T47D (cell line): ENCODE results near the gene LTBP1.

Experiments
- DNase-seq, 2 experiments: peaks; one replicate each; pipeline versions ENCODE4 v3.0.0 to v3.0.0-alpha.2; 2011 to 2012; ENCODE audit warnings: low read depth in 1 of 2, low spot score in 1 of 2
- JUND ChIP-seq: IDR thresholded peaks from 2 replicates; pipeline ENCODE4 v1.6.1; 2012; ENCODE audit warnings: low read depth
- in situ Hi-C: cut with HindIII; loops from 2 replicates; pipeline ENCODE4 v1.10.0; 2016; ENCODE audit warnings: low sequenced_read_pairs, low pct_unique_long_range_greater_than_20kb

LTBP1 gene

DNA sequence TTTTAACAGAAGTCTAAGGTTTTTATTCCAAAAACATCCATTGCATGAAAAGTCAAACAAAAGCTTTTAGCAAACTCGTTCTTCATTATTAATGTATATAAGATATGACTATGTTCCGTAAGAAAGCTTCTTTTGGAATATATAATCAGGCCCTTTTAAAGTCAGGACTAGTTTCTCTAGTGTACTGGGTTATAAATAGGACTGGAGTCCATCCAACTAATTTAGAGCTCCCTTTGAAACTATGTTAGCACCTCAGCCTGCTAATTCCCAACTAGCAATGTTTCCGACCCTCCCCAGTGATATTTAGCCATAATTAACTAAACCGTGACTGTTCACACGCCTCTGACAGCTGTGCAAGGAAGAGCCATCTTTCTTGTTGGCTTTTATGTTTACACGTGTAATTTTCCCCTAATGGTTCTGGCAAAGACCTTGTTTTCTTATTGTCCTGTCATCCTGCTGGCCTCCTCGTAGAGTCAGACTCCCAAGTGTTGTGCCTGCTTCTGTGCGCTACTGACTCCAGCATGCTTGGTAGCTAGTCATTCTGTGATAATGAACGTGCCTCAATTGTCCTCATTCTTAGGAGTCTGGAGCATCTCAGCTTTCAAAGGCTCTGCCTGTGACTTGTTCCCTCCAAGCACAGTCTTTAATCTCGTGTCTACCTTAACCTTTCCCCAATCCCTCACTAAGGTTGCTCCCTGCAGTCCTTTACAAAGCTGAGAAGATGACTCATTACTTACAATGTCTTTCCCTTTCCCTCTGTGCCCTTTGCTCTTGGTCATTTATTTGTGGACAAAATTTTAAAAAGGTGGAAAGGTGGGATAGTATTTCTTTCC lies 357.5 kb downstream of the LTBP1 start:
- DNase-seq, result no peak
- no peak for TF ChIP-seq JUND
- in situ Hi-C loops, result no loop called here

DNA sequence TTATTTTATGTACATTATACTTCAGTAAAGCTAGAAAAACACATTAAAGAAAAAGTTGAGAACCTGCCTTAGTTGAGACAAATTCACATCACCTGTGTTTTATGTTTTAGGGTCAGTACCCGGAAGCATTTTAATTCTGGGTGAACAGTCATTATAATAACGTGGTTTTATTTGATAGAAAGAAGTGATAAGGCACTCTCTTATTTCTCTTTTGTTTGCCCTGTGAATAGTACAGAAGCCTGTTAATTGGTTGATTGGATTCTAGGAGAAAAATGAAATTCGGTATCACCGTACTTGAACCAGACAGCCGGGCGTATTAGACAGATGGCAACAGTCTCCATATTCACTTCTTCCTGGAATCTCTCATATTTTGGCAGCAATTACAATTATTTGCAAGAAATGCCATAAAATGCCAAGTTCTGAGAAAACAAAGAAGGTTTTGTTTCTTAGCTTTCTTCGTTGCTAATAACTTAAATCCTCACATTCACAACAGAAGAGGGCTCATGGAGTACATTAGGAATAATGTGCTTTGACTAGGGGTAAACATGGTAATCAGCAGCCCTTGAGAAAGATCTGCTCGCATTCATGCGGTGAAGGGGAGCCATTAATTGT lies 361.0 kb downstream of the LTBP1 start:
- TF ChIP-seq JUND, result no peak
- DNase-seq, result no peak
- in situ Hi-C loops, result no loop called here

DNA sequence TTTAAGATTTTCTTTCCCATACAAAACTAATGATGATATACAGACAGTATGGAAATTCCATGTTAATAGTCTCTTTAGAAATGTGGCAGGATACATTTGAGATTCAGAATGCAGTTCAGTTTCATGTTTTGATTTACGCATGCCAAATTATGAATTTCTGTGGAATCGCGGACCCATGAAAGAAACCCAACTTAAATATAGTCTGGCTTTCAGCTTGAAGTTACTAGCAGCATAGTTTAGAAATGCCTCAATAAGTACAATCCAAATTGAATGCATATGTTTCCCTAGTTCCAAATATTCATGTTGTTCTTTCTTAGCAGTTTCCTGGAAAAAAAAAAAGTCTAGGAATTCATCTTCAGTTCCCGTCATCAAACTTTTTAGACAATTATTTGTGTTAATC lies 365.6 kb downstream of the LTBP1 start:
- no peak for DNase-seq
- in situ Hi-C loops, result no loop called here
- TF ChIP-seq JUND, result no peak

DNA sequence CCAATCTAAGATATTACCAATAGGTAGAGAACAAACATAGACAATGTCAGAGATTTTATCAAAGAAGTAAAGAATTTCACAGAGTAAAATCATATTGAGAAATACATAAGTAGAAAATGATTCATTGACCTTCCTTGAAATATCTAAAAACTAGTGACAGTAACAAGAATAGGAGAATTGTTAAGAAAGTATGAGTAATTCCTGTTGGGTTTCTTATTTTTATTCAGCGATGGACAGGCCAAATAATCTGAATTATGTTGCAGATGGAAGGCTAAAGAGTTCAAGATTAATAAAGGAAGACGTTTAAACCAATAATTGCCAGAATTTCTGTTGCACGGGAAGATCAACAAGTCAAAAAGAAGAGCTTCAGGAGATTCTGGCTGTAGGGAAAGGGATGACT lies 366.3 kb downstream of the LTBP1 start:
- no peak for TF ChIP-seq JUND
- in situ Hi-C loops, result no loop called here
- no peak for DNase-seq

DNA sequence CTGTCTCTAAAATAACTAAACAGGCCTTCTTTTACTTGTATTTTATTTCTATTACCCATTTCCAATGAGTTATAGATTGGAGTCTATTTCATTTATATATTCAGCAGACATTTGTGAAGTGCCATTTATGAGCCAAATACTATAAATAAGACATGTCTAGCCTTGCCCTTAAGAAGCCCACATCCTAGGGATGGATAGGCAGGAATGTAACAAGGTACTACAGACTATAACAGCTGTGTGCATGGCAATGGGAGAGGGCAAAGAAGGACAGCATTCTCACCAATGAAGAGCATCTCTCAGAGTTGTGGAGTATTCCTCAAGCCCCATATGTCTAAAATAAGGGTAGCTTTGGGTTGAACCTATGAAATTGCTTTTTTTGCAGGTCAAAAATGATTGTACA lies 367.8 kb downstream of the LTBP1 start:
- no peak for DNase-seq
- no peak for TF ChIP-seq JUND
- in situ Hi-C loops, result no loop called here

DNA sequence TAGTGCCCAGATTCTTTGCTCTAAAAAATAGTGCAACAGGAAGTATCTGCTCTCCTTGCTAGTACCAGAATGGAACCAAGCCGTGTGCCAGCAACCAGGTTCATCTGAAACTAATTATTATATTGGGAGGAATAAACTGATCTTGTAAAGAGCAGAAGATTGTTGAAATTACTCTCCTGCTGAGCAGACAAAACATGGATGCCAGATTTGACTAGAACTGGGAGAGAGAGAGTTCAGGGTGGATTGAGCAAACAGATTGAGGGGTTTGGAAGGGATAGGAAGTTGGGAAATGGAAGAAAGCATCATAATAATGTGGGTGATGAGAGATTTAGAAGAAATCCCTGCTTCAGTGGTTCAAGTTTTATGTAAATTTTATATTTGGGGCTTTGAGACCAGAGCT lies 369.6 kb downstream of the LTBP1 start:
- no peak for TF ChIP-seq JUND
- DNase-seq, result no peak
- in situ Hi-C loops, result no loop called here

DNA sequence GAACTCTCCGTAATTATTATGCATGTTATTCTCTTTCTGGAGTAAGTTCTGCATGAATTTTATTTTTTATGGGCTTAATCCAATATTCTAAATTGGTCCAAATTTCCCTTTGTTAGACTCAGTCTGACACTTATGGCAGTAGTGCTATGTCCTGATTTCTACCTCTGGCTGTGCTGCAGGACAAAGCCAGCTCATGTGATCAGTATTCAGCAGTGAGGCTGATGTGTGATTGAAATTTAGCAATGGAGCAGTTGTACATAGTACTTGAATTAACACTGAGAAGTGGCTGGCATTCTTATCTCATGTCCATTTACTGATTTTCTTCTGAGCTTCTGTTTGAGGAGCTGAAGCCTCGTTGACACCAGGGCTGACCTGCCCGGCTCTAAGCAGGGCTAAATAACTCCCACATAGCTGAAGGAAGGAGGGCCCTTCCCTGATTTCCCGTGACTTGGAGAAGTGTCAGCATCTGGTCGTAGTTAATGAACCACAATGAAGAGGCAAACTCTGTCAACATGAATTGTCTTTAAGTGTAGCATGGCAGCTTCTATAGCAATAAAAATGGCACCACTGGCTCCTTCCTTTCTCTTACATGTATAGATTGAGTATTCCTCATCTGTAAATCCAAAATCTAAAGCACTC lies 370.7 kb downstream of the LTBP1 start:
- in situ Hi-C loops, result no loop called here
- no peak for TF ChIP-seq JUND
- no peak for DNase-seq

DNA sequence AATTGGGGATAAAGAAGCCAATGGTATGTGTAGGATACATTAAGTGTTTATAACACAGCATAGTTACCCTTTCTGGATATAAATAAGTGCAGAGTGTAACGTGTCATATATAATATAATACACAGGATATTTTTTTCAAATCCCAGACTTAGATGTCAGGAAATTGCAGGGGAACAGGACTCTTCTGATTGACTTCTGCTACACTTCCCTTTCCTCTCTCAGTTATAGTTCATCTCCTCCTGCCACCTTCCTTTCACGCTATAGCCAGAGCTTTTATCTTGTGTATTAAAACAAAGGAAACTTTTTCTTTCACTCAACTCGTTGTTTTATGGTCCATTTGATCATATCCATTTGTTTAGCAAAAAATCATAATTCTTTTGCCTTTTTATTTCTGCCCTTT lies 371.7 kb downstream of the LTBP1 start:
- no peak for DNase-seq
- no peak for TF ChIP-seq JUND
- in situ Hi-C loops, result no loop called here

DNA sequence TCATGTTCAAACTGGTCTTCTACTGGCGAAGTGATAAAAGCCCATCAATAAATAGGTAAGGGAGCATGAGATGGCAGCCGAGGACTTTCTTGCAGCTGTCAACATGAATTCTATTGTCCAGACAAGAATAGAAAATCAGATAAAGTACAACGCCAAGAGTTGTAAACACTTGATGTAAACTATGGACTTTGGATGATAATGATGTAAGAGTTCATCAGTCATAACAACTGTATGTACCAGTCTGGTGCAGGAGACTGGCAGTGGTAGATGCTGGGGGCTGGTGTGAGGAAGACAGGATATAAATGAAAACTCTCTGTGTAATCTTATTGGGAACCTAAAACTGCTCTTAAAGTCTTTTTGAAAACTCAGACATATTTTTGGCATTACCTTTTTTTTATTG lies 373.8 kb downstream of the LTBP1 start:
- no peak for DNase-seq
- in situ Hi-C loops, result no loop called here
- no peak for TF ChIP-seq JUND

DNA sequence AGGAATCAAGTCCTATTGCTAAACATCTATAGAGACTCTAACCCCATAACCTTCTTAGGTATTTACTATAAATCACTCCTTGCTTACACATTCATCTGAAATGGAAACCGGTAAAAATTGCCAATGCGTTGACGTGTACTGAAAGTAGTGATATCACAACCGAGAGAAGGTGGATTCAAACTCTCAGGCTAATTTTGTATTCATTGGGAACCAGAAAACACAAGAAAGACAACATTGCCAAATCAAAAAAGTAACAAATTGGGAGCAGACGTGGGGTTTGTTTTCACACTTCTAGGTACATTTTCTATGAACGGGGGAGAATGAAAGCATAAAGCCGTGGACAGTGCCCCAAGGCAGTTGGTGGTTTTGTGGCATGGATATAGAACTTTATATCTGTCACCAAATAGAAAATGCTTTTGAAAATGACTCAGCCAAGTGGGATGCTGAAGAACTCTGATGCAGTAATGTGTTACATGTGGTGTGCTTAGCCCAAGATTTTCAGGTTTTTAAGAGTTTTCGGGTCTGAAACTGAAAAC lies 374.6 kb downstream of the LTBP1 start:
- no peak for TF ChIP-seq JUND
- in situ Hi-C loops, result no loop called here
- no peak for DNase-seq

DNA sequence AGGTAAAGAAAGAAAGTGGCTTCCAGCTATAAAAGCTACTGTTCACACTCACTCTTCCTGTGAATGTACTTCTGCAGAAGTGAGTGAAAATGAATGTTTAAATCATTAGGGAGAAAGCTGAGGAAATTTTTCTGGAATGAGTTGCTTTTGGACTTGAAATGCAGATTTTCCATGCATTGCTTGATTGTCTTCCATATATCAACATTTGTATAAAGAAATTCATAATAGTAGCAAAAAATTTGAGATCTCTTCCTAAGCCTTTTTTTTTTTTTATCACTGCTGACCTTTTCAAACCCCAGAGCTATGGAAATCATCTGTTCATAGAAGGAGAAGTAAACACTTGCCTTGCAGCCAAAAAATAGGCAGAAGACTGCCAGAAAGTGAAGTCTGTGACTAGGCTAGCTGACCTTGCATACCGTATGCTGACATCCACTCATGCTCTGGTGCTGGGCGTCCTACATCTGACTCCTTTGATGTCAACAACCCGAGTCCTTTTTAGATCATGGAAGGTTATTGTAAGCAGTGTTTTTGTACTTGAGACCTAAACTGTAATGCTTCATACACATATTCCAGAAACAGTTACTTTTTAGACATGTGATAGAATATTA lies 375.2 kb downstream of the LTBP1 start:
- no peak for DNase-seq
- TF ChIP-seq JUND, result no peak
- in situ Hi-C loops, result no loop called here

DNA sequence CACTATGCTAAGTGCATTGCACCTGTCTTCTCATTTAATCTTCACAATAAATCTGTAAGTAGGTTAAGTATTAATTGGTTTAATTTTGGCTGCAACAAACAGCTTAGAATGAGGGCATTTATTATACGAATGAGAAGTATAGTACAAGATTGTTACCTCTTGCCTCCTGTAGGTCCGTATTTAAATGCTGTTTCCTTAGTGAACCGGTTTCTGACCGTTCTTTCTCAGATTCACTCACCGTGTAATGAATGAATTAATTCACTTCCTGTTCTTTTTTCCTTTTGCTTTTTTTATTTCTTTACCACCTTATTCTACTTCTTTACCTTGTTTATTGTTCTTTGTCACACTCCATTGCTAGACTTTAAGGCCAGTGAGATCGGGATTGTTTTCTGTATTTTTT lies 375.9 kb downstream of the LTBP1 start:
- no peak for TF ChIP-seq JUND
- in situ Hi-C loops, result no loop called here
- DNase-seq, result no peak

DNA sequence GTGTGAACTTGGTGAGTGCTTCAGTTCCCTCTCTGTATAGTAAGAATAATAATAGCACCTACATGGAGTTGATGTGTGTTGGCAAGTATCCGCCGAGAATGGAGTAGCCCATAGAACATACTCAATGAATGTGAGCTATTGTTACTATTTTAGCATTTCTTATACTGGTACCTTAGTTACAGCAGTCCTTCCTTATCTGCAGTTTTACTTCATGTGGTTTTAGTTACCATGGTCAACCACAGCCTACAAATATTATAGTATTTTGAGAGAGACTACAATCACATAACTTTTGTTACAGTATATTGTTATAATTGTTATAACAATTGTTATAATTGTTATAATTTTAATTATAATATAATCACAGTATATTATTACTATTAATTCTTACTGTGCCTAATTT lies 377.2 kb downstream of the LTBP1 start:
- DNase-seq, result no peak
- TF ChIP-seq JUND, result no peak
- in situ Hi-C loops, result no loop called here
